ENCODE results near the gene HK2. TPM values are rescaled to one million over a fixed set of nuclear protein-coding genes. Genes with fewer than 3 reads are reported as not detected.

HK2 gene
- total and polyA plus RNA-seq, 2 donors: 4.8 to 8.2 TPM

- Histone ChIP-seq H3K9me3 (ENCODE audit: control insufficient read depth in 2 of 2, insufficient read depth in 1 of 2, low read length in 1 of 2) (peaks cover 0 to 2% of the 10 kb centered on the region in 2 donors), H3K4me3 (ENCODE audit: low read length in 2 of 2) (no peak overlapping the region), H3K27ac (ENCODE audit: low read depth in 1 of 2, low read length in 1 of 2) (no peak overlapping the region), H3K36me3 (ENCODE audit: control insufficient read depth in 2 of 2, insufficient read depth in 2 of 2, low read length in 1 of 2) (no peaks in the 10 kb centered on the region), H3K27me3 (ENCODE audit: control insufficient read depth in 2 of 2, insufficient read depth in 1 of 2, low read length in 1 of 2) (peaks cover 11 to 12% of the 10 kb centered on the region in 2 donors), H3K4me1 (ENCODE audit: control insufficient read depth in 2 of 2, insufficient read depth in 2 of 2, low read length in 2 of 2) (peaks cover 0 to 3% of the 10 kb centered on the region in 2 donors)
- WGBS: 74% methylated on average over 5 of the region's 5 CpGs
- no peak for DNase-seq (ENCODE audit: low read depth in 6 of 9, low spot score in 9 of 9)
Observed at GRCh38 chr2:74922592-74923227, 88.8 kb downstream of the HK2 start.

GRCh38 chr2:74924463-74925265 is 90.7 kb downstream of the HK2 start:
- peaks cover 0 to 3% of the 10 kb centered on the region in 2 donors for H3K4me1 ChIP-seq (ENCODE audit: control insufficient read depth in 2 of 2, insufficient read depth in 2 of 2, low read length in 2 of 2)
- WGBS: 95% methylated on average over 11 of the region's 11 CpGs
- no peak overlapping the region for H3K27ac ChIP-seq (ENCODE audit: low read depth in 1 of 2, low read length in 1 of 2)
- DNase-seq (ENCODE audit: low read depth in 6 of 9, low spot score in 9 of 9): no peak
- no peaks in the 10 kb centered on the region for H3K36me3 ChIP-seq (ENCODE audit: control insufficient read depth in 2 of 2, insufficient read depth in 2 of 2, low read length in 1 of 2)
- H3K9me3 ChIP-seq (ENCODE audit: control insufficient read depth in 2 of 2, insufficient read depth in 1 of 2, low read length in 1 of 2): peaks cover 0 to 2% of the 10 kb centered on the region in 2 donors
- peaks cover 11 to 12% of the 10 kb centered on the region in 2 donors for H3K27me3 ChIP-seq (ENCODE audit: control insufficient read depth in 2 of 2, insufficient read depth in 1 of 2, low read length in 1 of 2)
- no peak overlapping the region for H3K4me3 ChIP-seq (ENCODE audit: low read length in 2 of 2)

DNA sequence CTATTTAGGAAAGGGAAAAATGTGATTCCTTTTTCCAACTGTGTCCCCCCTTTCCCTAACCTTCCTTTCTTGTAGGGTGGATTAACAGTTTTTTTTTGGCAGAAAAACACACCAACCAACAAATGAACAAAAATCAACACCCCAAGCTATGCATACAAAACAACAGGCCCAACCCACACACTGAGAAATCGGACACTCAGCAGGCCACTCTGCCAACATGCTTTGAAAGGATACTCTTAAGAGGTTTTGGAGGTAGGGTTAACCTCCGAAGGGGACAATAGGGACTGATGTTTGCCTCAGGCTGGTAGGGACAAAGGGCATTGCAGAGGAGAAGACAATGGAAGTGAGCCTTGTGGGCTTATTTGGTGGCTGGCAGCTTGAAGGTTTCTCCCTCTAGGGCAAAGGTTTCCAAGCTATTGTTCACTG is 91.4 kb downstream of the HK2 start:
- no peak for DNase-seq (ENCODE audit: low read depth in 6 of 9, low spot score in 9 of 9)
- peaks cover 0 to 5% of the 10 kb centered on the region in 2 donors for H3K36me3 ChIP-seq (ENCODE audit: control insufficient read depth in 2 of 2, insufficient read depth in 2 of 2, low read length in 1 of 2)
- WGBS: 95% methylated on average over 2 of the region's 2 CpGs
- no peak overlapping the region for H3K4me3 ChIP-seq (ENCODE audit: low read length in 2 of 2)
- peaks cover 6 to 8% of the 10 kb centered on the region in 2 donors for H3K27me3 ChIP-seq (ENCODE audit: control insufficient read depth in 2 of 2, insufficient read depth in 1 of 2, low read length in 1 of 2)
- H3K9me3 ChIP-seq (ENCODE audit: control insufficient read depth in 2 of 2, insufficient read depth in 1 of 2, low read length in 1 of 2): peaks cover 0 to 2% of the 10 kb centered on the region in 2 donors
- no peaks in the 10 kb centered on the region for H3K4me1 ChIP-seq (ENCODE audit: control insufficient read depth in 2 of 2, insufficient read depth in 2 of 2, low read length in 2 of 2)
- no peak overlapping the region for H3K27ac ChIP-seq (ENCODE audit: low read depth in 1 of 2, low read length in 1 of 2)

DNA sequence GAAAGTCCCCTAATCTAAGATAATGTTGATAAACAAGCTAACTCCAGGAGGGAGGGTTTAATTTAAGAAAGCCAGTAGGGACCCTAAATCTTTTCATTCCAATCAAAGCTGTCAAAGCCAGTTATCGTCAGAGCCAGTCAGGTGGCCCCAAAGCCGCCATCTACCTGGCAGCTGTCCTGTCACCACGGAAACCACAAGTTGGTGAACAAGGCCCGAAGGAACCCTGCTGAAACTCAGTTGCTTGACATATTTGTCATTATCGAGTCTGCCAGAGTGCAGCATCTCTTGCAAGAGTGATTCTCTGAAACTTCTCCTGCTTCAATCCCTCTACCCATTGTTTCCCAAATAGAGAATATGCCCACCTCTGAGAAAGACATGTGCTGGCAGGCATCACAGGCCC is 93.7 kb downstream of the HK2 start:
- WGBS: 52% methylated on average over 5 of the region's 5 CpGs
- no peaks in the 10 kb centered on the region for H3K4me1 ChIP-seq (ENCODE audit: control insufficient read depth in 2 of 2, insufficient read depth in 2 of 2, low read length in 2 of 2)

DNA sequence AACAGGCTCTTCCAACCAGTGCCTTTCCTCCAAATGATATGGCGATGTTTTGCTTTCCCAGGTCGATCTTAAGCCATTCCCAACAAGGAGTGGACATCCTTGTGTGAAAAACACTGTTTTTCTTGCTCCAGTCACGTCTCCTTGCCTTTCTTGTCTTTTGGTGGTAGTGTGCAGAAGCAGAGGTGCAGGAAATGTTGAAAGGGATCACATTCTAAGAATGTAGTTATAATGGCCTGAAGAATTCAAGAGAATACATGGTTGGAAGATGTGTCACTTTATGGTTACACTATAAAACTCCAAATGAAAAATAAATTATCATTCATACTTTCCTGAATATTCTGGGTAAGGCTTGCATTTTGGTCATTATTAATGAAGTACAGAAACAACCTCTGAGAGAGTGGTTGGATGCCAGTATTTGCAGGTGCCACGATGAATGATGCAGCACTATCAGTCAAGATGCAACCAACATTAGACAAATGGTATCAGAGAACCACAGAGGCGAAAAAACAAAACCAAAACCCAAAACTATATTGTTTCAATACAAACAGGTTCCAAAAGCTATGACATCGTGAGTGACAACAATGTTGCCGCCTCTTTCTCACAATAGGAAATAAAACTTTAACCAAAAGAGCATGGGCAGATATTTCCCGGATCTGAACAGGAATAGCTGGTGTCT is 97.0 kb downstream of the HK2 start:
- Histone ChIP-seq H3K27me3 (ENCODE audit: control insufficient read depth in 2 of 2, insufficient read depth in 1 of 2, low read length in 1 of 2) (no peaks in the 10 kb centered on the region), H3K9me3 (ENCODE audit: control insufficient read depth in 2 of 2, insufficient read depth in 1 of 2, low read length in 1 of 2) (peaks cover 0 to 2% of the 10 kb centered on the region in 2 donors), H3K4me3 (ENCODE audit: low read length in 2 of 2) (no peak overlapping the region), H3K27ac (ENCODE audit: low read depth in 1 of 2, low read length in 1 of 2) (no peak overlapping the region), H3K36me3 (ENCODE audit: control insufficient read depth in 2 of 2, insufficient read depth in 2 of 2, low read length in 1 of 2) (peaks cover 0 to 8% of the 10 kb centered on the region in 2 donors), H3K4me1 (ENCODE audit: control insufficient read depth in 2 of 2, insufficient read depth in 2 of 2, low read length in 2 of 2) (no peaks in the 10 kb centered on the region)
- no peak for DNase-seq (ENCODE audit: low read depth in 6 of 9, low spot score in 9 of 9)
- 97% methylated on average over 8 of the region's 8 CpGs for WGBS

More for the DNA sequence above, 93.7 kb downstream of the HK2 start:
- H3K9me3 ChIP-seq (ENCODE audit: control insufficient read depth in 2 of 2, insufficient read depth in 1 of 2, low read length in 1 of 2): peaks cover 0 to 2% of the 10 kb centered on the region in 2 donors
- H3K36me3 ChIP-seq (ENCODE audit: control insufficient read depth in 2 of 2, insufficient read depth in 2 of 2, low read length in 1 of 2): peaks cover 0 to 5% of the 10 kb centered on the region in 2 donors
- DNase-seq (ENCODE audit: low read depth in 6 of 9, low spot score in 9 of 9): peak in 2 of 9 donors; percentile 7 to 22
- H3K27me3 ChIP-seq (ENCODE audit: control insufficient read depth in 2 of 2, insufficient read depth in 1 of 2, low read length in 1 of 2): no peaks in the 10 kb centered on the region
- no peak overlapping the region for H3K4me3 ChIP-seq (ENCODE audit: low read length in 2 of 2)
- no peak overlapping the region for H3K27ac ChIP-seq (ENCODE audit: low read depth in 1 of 2, low read length in 1 of 2)

DNA sequence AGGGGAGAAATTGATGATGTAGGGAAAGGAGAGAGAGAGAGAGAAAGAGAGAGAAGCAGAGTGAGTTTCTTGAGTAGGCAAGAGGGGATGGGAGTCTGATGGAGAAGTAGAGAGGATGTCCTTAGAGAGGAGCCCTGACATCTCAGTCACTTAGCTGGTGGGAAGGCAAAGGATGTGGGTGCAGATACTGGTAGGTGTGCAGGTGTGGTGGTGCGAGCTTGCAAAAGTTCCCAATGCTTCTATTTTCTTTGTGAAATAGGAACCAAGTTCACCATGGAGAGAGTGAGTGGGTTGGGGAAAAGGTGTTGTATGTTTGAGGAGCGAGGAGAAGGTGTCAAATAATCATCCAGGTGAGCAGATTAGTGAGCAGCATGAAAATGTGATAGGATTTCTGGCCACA is 98.0 kb downstream of the HK2 start:
- Histone ChIP-seq H3K4me1 (ENCODE audit: control insufficient read depth in 2 of 2, insufficient read depth in 2 of 2, low read length in 2 of 2) (no peaks in the 10 kb centered on the region), H3K9me3 (ENCODE audit: control insufficient read depth in 2 of 2, insufficient read depth in 1 of 2, low read length in 1 of 2) (peaks cover 0 to 2% of the 10 kb centered on the region in 2 donors), H3K4me3 (ENCODE audit: low read length in 2 of 2) (no peak overlapping the region), H3K36me3 (ENCODE audit: control insufficient read depth in 2 of 2, insufficient read depth in 2 of 2, low read length in 1 of 2) (peaks cover 0 to 8% of the 10 kb centered on the region in 2 donors), H3K27ac (ENCODE audit: low read depth in 1 of 2, low read length in 1 of 2) (no peak overlapping the region), H3K27me3 (ENCODE audit: control insufficient read depth in 2 of 2, insufficient read depth in 1 of 2, low read length in 1 of 2) (no peaks in the 10 kb centered on the region)
- no peak for DNase-seq (ENCODE audit: low read depth in 6 of 9, low spot score in 9 of 9)
- over 99% methylated on average over 2 of the region's 2 CpGs for WGBS

GRCh38 chr2:74935975-74936391 is 102.1 kb downstream of the HK2 start:
- H3K27me3 ChIP-seq (ENCODE audit: control insufficient read depth in 2 of 2, insufficient read depth in 1 of 2, low read length in 1 of 2): no peaks in the 10 kb centered on the region
- no peak overlapping the region for H3K4me3 ChIP-seq (ENCODE audit: low read length in 2 of 2)
- no peak for DNase-seq (ENCODE audit: low read depth in 6 of 9, low spot score in 9 of 9)
- 97% methylated on average over 4 of the region's 4 CpGs for WGBS
- no peaks in the 10 kb centered on the region for H3K9me3 ChIP-seq (ENCODE audit: control insufficient read depth in 2 of 2, insufficient read depth in 1 of 2, low read length in 1 of 2)
- H3K4me1 ChIP-seq (ENCODE audit: control insufficient read depth in 2 of 2, insufficient read depth in 2 of 2, low read length in 2 of 2): no peaks in the 10 kb centered on the region
- no peak overlapping the region for H3K27ac ChIP-seq (ENCODE audit: low read depth in 1 of 2, low read length in 1 of 2)
- H3K36me3 ChIP-seq (ENCODE audit: control insufficient read depth in 2 of 2, insufficient read depth in 2 of 2, low read length in 1 of 2): peaks cover 0 to 4% of the 10 kb centered on the region in 2 donors

GRCh38 chr2:74937221-74937880 is 103.4 kb downstream of the HK2 start:
- Histone ChIP-seq H3K27ac (ENCODE audit: low read depth in 1 of 2, low read length in 1 of 2) (no peak overlapping the region), H3K27me3 (ENCODE audit: control insufficient read depth in 2 of 2, insufficient read depth in 1 of 2, low read length in 1 of 2) (no peaks in the 10 kb centered on the region), H3K9me3 (ENCODE audit: control insufficient read depth in 2 of 2, insufficient read depth in 1 of 2, low read length in 1 of 2) (no peaks in the 10 kb centered on the region), H3K4me3 (ENCODE audit: low read length in 2 of 2) (no peak overlapping the region), H3K36me3 (ENCODE audit: control insufficient read depth in 2 of 2, insufficient read depth in 2 of 2, low read length in 1 of 2) (peaks cover 0 to 4% of the 10 kb centered on the region in 2 donors), H3K4me1 (ENCODE audit: control insufficient read depth in 2 of 2, insufficient read depth in 2 of 2, low read length in 2 of 2) (no peaks in the 10 kb centered on the region)
- 98% methylated on average over 6 of the region's 6 CpGs for whole genome bisulfite sequencing
- no peak for DNase-seq (ENCODE audit: low read depth in 6 of 9, low spot score in 9 of 9)

All from thymus (tissue), 11 donors.